Activated T-cell treated with anti-CD3 and anti-CD28 coated beads, Interleukin-2, amount 50 U/mL, for 72 hours (primary cell): ENCODE data around the gene MAP2K3. TPM values are rescaled to one million over a fixed set of nuclear protein-coding genes. Genes with fewer than 3 reads are reported as not detected.
A peak's percentile ranks its signal among the peaks of the same experiment; 100 is the strongest.

Experiments
- ATAC-seq, 2 donors: fragments of 150-1000 bp; cut with Tn5 transposase; replicated peaks in 1 of 2; 2 replicates each; pipeline ENCODE4 v1.10.0; 2021; ENCODE audit warnings: moderate library complexity in 2 of 2, mild to moderate bottlenecking in 1 of 2
- DNase-seq, 2 donors: peaks; one replicate each; pipeline ENCODE4 v3.0.0; 2021 to 2022; ENCODE audit warnings: mixed read lengths in 1 of 2
- H3K27ac Mint-ChIP-seq: one replicate; pipeline ENCODE4 v1.8.0; 2022; ENCODE audit warnings: mild to moderate bottlenecking, moderate library complexity, mixed read lengths
- H3K27me3 Mint-ChIP-seq: one replicate; pipeline ENCODE4 v1.8.0; 2022; ENCODE audit warnings: low read depth, mixed read lengths
- H3K36me3 Mint-ChIP-seq, 2 donors: one replicate each; pipeline ENCODE4 v1.8.0; 2022; ENCODE audit warnings: mixed read lengths in 2 of 2, mild to moderate bottlenecking in 1 of 2; ENCODE audit not compliant: insufficient read depth in 2 of 2
- H3K4me1 Mint-ChIP-seq: one replicate; pipeline ENCODE4 v1.8.0; 2022; ENCODE audit warnings: low read depth, mixed read lengths
- H3K4me3 Mint-ChIP-seq, 2 donors: one replicate each; pipeline ENCODE4 v1.8.0; 2022; ENCODE audit warnings: mild to moderate bottlenecking in 2 of 2, mixed read lengths in 2 of 2, moderate library complexity in 2 of 2
- H3K9me3 Mint-ChIP-seq, 2 donors: one replicate each; pipeline ENCODE4 v1.8.0; 2022; ENCODE audit warnings: mixed read lengths in 2 of 2
- total RNA-seq, 2 donors: library from RNA; stranded (reverse); gene quantifications; one replicate each; pipeline ENCODE4 v1.2.3, GENCODE V29; 2022

Gene MAP2K3
- total RNA-seq, 2 donors from 2014 or later, result 104 to 107 TPM

DNA sequence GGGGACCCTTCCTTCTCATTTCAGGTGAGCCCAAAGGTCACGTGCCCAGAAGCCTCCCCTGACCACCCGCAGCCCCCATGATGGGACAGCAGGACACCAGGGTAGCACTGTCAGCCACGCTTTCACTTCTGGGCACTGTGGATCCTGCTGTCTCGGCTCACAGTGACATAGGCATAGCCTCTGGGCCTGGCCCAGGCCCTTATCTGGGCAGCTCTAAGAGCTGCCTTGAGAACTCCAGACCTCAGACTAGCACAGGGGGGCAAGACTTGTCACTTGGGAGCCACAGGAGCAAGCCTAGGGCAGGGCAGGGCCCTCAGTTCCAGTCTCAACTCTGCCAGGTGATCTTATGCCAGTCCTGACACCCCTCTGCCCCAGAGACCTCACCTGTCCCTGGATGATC, 36.0 kb upstream of the MAP2K3 start:
- no peaks in the 10 kb centered on the region for H3K27me3 Mint-ChIP-seq
- no peak overlapping the region for H3K4me3 Mint-ChIP-seq
- H3K36me3 Mint-ChIP-seq, result no peaks in the 10 kb centered on the region
- H3K27ac Mint-ChIP-seq, result no peak overlapping the region
- no peak for ATAC-seq
- peaks cover 15% of the 10 kb centered on the region for H3K4me1 Mint-ChIP-seq
- no peaks in the 10 kb centered on the region for H3K9me3 Mint-ChIP-seq
- DNase-seq, result no peak

DNA sequence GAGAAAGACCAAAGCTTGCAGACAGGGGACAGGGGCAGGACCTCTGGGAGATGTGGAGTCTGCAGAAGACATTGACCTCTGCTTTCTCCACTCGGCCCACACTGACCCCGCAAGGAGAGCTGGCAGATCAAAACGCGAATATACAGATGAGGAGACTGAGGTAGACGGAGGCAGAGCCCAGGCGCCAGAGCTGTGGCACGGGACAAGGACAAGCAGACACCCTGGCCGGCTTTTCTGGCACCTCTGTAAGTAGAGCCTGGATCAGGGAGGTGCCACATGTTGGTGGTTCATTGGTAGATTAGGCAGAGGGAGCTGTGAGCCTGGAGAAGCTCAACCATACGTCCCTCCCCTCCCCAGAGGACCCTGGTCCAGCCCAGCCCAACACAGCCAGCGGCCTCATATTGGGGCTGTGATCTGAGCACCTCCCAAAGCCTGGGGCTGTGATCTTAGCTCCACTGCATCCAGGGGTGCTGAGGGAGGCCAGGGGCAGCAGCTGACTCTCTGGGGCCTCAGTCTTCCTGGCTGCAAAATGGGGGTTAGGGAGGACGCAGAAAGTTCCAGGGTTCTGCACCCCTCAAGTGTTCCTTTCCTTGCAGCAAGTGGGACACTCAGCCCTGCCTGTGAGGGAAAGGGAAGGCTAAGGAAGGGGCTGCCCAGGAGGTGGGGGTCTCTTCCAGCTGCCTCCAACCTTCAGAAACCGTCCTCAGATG, 35.3 kb upstream of the MAP2K3 start:
- DNase-seq (no peak), ATAC-seq (no peak)
- Mint-ChIP-seq H3K36me3 (no peaks in the 10 kb centered on the region), H3K4me1 (peaks cover 22% of the 10 kb centered on the region), H3K9me3 (no peaks in the 10 kb centered on the region), H3K27ac (no peak overlapping the region), H3K4me3 (no peak overlapping the region), H3K27me3 (no peaks in the 10 kb centered on the region)

DNA sequence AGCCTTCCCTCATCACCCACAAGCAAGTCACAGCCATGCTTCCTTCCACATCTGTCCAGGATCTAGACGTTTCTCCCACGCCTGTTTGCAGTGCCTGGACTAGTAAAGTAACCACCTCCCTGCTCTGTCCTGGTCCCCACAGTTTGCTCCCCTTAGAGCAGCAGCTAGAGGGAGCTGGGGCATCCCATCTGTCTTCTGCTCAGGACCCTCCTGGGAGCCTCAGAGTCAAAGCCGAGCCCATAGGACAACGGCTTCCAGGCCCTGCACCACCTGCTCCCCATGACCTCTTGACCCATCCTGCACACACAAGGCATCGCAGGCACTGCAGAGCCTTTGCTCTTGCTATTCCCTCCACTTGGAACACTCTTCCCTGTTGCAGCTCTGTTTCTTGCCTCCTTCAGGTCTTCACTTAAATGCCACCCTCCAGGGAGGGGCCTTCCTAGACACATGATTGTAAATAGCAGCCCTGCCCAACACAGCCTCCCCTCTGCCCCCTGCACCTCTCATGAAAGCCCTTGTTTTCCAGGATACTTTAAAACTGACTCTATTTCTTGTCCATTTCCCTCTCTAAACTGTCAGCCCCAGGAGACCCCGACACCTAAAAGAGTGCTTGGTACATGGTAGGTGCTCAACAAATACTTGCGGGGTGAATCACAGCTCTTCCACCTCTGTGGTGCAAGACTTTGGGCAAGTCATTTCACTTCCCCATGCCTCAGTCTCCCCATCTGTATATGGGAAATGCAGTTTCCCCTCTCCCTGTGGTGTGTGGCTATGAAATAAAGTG, 34.4 kb upstream of the MAP2K3 start:
- Mint-ChIP-seq H3K4me3 (no peak overlapping the region), H3K4me1 (peaks cover 22% of the 10 kb centered on the region), H3K27ac (no peak overlapping the region), H3K27me3 (no peaks in the 10 kb centered on the region), H3K36me3 (no peaks in the 10 kb centered on the region), H3K9me3 (no peaks in the 10 kb centered on the region)
- DNase-seq (no peak), ATAC-seq (no peak)

DNA sequence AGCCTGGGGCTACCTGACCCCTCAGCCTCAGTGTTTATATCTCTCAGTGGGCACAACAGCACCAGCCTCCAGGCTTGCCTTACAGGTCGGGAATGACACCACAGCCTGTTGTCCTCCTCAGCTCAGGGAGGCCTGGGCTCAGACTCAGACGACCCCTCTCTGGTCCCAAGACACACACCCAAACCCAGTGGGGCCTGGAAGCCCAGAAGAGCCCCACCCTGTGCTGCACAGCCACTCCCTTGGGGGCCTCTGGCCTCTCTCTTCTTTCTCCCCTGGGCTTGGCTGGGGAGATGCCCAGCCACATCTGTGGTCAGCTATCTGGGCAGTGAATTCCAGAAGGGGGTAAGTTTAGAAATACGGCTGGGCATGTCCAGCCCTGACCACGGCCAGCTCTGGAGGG, 33.7 kb upstream of the MAP2K3 start:
- Mint-ChIP-seq H3K27ac (no peak overlapping the region), H3K4me3 (no peak overlapping the region), H3K9me3 (no peaks in the 10 kb centered on the region)

DNA sequence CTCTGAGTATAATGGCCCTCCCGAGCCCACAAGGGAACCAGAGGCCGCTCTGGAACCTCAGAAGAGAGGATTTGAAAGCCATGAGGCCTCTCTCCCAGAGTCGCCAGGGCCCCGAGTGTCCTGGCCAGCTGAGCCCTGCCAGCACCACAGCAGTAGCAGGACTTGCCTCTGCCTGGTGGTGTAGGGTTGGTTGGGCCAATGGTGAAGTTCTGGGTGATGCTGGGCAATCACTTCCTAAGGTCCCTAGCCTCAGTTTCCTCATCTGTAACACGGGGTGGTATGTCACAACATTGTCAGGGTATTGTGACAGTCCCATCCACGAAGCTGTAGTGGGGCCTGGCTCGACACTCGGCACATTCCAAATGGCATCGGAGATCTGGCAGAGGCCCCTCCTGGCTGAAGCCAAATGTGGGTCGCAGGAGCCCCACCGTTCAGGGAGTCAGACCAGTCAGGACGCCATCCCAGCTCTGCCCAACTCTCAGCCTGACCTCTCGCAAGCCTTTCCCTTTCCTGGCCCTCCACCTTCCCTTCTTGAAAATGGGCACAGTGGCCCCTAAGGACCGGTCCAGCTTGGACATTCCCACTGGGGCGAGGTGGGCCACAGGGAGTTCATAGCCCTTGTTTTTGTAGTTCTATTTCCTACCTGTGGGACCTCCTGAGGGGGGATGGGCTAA, 33.0 kb upstream of the MAP2K3 start:
- Mint-ChIP-seq H3K27ac (no peak overlapping the region), H3K4me3 (peak overlapping the region in 1 of 2 donors; percentile 81), H3K36me3 (no peaks in the 10 kb centered on the region), H3K4me1 (peaks cover 17% of the 10 kb centered on the region), H3K9me3 (no peaks in the 10 kb centered on the region), H3K27me3 (no peaks in the 10 kb centered on the region)
- ATAC-seq (no peak), DNase-seq (no peak)

More for the DNA sequence above, 33.7 kb upstream of the MAP2K3 start:
- H3K4me1 Mint-ChIP-seq, result peaks cover 20% of the 10 kb centered on the region
- H3K27me3 Mint-ChIP-seq, result no peaks in the 10 kb centered on the region
- DNase-seq (no peak), ATAC-seq (no peak)
- no peaks in the 10 kb centered on the region for H3K36me3 Mint-ChIP-seq

DNA sequence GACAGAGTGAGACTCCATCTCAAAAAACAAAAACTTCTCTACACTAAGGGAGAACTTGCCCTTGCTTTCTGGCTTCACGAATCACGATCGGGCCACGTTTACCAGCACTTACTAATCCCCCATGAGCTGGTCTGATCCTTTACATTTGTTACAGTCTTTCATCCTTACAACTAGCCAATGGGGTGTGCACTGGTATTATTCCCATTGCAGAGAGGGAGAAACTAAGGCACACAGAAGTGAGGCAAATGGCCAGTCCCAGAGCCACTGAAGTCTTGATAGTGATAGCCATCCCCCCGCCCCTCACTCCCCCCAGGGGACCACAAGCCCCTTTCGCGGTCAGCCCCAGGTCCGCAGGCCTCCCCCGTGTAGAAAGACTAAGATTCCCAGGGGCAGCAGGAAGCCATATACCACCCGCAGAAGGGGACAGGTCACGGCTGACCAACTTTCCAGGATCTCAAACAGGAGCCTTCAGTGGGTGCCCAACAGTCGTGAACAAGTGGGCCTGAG, 32.2 kb upstream of the MAP2K3 start:
- Mint-ChIP-seq H3K27ac (no peak overlapping the region), H3K36me3 (no peaks in the 10 kb centered on the region)

DNA sequence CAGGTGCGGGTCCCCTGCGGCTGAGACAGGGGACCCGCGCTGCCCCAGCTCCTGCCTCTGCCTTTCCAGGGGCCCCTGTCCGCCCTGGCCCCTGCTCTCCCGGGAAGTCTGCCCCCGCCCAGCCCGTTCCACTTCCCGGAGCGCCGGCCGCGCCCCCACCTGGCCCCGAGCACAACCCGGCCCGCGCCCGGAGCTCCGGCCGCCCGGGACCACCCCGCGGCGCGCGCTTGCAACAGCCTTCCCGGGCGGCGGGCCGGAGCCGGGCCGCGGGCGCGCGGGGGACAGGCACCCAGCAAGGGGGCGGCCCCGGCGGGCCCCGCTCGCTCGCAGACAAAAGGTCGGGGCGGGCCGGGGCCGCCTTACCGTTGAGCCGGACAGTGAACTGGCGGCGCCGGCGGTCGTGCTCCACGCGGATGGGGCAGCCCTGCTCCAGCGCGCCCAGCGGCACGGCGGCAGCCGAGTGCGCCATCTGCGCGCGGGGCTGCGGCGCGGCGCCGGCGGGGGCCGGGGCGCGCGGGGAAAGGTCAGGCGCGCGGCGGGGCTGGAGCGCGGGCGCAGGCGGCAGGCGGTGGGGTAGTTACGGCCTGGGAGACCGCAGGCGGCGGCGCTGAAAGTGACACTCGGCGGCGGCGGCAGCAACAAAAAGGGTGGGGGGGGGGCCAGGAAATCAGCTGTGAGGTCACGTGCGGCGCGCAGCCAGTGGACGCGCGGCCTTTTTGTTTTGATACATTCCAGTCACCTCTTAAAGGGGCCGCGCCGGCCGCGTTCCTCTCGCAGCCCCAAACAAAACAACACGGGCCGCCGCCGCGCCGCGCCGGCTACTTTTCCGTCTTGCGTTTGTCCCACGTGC, 31.5 kb upstream of the MAP2K3 start, which contains the start of gene NATD1:
NATD1 (minus strand) TSS at position 615 of the 850 bp plus-strand sequence; CDS start at position 469, 146 bp downstream.
- Mint-ChIP-seq H3K4me1 (peaks cover 21% of the 10 kb centered on the region), H3K4me3 (peak within 1 kb of the TSS; percentile 86 to 92), H3K27me3 (no peaks in the 10 kb centered on the region), H3K27ac (peak within 1 kb of the TSS; percentile 78), H3K36me3 (no peaks in the 10 kb centered on the region), H3K9me3 (no peaks in the 10 kb centered on the region)
- ATAC-seq (peak; percentile 86 to 88), DNase-seq (peak; percentile 82 to 83)

More for the DNA sequence above, 32.2 kb upstream of the MAP2K3 start:
- Mint-ChIP-seq H3K27me3 (no peaks in the 10 kb centered on the region), H3K4me1 (peaks cover 17% of the 10 kb centered on the region), H3K4me3 (peak overlapping the region; percentile 78 to 81), H3K9me3 (no peaks in the 10 kb centered on the region)
- DNase-seq, result no peak
- ATAC-seq, result no peak

DNA sequence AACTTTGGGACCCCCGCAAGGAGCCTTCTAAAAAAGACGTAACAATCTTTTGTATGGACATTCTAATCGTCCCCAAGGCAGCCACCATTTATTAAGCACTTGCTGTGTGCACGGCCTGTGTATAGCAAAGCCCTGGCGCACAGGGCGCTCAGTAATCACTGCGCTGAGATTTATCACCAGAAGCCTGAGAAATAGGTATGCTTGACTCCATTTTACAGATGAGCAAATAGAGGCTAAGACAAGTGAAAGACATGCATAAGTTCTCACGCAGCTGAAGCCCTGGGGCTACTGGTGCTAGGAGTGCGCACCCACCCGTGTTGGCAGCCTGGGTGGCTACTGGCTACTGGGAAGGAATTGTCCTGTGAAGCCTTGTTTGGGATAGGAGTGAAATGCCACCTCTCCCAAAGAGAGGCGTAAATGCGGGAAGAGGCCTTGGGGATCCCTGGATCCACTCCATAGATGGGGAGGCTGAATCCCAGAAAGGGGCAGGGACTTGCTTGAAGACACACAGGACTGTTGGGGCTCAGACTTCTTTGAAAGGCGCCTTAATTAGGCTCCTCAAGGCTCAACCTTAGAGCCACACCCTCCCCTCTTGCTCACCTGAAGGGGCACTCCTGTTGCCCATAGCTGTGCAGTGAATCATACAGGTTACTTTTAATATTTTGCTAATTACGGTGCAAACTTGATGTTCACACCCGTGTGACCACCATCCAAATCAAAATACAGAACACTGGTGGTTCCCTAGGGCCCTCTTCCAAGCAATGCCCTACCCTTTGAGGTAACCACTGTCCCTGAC, 30.7 kb upstream of the MAP2K3 start:
- H3K27me3 Mint-ChIP-seq, result no peaks in the 10 kb centered on the region
- peaks cover 28% of the 10 kb centered on the region for H3K4me1 Mint-ChIP-seq
- DNase-seq, result no peak
- peak overlapping the region; percentile 86 to 92 for H3K4me3 Mint-ChIP-seq
- H3K27ac Mint-ChIP-seq, result peak overlapping the region; percentile 78
- ATAC-seq, result peak; percentile 22 to 28
- no peaks in the 10 kb centered on the region for H3K9me3 Mint-ChIP-seq
- no peaks in the 10 kb centered on the region for H3K36me3 Mint-ChIP-seq

DNA sequence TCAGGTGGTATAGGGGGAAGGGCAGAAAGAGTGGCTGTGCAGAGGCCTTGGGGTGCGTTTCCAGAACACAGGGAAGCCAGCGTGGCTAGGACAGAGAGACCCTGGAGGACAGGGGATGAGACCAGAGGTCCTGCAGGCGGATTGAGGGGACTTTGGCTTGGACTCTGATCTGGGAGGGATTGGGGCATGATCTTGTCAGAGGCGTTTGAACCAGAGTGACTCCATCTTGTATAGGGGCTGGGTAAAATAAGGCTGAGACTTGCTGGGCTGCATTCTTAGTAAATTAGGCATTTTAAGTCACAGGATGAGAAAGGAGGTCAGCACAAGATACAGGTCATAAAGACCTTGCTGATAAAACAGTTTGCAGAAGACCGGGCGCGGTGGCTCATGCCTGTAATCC, 25.9 kb upstream of the MAP2K3 start:
- Mint-ChIP-seq H3K27ac (no peak overlapping the region), H3K36me3 (no peaks in the 10 kb centered on the region), H3K9me3 (no peaks in the 10 kb centered on the region), H3K27me3 (no peaks in the 10 kb centered on the region), H3K4me3 (no peak overlapping the region), H3K4me1 (peaks cover 24% of the 10 kb centered on the region)
- ATAC-seq, result no peak
- DNase-seq, result no peak

DNA sequence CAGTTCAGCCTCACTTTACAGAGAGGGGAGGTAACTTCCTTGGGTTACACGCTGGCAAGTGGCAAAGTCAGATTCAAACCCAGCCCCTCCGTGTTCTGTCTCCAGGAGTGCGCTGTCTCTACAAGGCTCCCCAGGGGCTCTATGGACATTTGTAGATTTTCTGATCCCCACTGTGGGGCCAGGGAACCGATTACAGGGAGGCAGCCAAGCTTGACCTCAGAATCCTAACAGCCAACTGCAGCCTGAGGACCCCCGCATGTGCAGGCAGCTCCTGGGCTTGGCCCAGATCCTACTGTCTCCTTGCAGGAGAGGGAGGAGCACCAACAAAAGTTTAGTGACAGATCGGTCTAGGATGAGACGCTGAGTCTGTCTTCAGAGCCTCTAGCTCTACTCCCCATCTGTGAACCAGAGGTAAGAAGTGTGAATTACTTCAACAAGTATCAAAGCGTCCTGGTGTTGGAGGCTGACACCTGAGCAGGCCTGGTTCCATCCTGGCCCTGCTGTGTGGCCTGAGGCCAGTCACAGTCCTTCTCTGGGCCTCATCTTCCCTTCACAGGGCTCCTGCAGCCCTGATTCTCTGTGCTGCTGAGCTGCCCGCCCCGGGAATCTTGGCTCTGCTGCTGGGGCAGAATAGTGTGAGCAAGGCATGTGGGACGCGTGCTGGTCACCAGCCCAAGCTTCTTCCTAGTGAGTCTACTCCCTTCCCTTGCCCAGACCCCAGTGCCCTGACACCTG, 22.1 kb upstream of the MAP2K3 start:
- Mint-ChIP-seq H3K4me1 (peaks cover 19% of the 10 kb centered on the region), H3K4me3 (no peak overlapping the region), H3K9me3 (no peaks in the 10 kb centered on the region), H3K36me3 (no peaks in the 10 kb centered on the region), H3K27me3 (peaks cover 7% of the 10 kb centered on the region), H3K27ac (no peak overlapping the region)
- DNase-seq (no peak), ATAC-seq (no peak)

DNA sequence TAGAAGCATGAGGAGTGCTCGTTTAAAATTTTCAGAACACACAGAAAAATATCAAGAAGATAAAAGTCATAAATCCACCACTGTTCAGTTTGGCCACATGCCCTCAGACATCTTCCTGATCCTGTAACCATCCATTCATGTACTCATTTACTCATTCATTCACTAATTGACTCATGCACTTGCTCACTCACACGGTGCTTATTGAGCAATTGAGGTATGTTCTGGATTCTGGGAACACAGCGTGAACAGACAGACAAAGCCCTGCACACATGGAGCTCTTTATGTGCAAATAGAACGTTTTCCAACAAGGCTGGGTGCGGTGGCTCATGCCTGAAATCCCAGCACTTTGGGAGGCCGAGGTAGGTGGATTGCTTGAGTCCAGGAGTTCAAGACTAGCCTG, 21.1 kb upstream of the MAP2K3 start:
- no peaks in the 10 kb centered on the region for H3K9me3 Mint-ChIP-seq
- H3K27me3 Mint-ChIP-seq, result peaks cover 7% of the 10 kb centered on the region
- no peak overlapping the region for H3K27ac Mint-ChIP-seq
- ATAC-seq, result peak; percentile 83 to 94
- no peaks in the 10 kb centered on the region for H3K36me3 Mint-ChIP-seq
- DNase-seq, result no peak
- peaks cover 16% of the 10 kb centered on the region for H3K4me1 Mint-ChIP-seq
- H3K4me3 Mint-ChIP-seq, result no peak overlapping the region
